GM19395 (cell line): ENCODE results near the gene COPA.

Experiments used
- ATAC-seq: cut with Tn5 transposase; IDR thresholded peaks from one replicate; pipeline ENCODE4 v1.9.1; 2021; ENCODE audit warnings: mild to moderate bottlenecking, moderate library complexity; ENCODE audit not compliant: unreplicated experiment

Gene COPA

GRCh38 chr1:160277987-160278386 is 65.1 kb downstream of the COPA start:
- ATAC-seq, result no peak

DNA sequence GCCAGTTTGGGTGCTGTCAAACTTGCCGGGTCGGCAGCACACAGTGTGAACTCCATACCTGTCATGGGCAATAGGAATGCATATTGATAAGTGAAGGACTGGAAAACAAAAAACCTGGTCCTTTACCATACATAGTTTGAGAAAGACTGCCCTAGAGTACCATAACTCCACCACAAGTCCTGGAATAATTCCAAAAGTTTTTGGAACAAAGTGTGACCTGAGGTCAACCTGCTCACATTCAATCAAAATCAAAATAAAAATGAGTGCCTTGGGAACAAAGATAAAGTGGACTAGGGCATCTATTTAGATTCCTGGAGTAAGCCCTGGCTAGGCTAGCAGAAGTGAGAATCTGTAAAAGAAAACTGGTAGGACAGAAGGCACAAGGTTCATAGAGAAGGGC is 65.7 kb downstream of the COPA start:
- no peak for ATAC-seq

- ATAC-seq, result no peak
Observed at GRCh38 chr1:160271025-160271424, 72.0 kb downstream of the COPA start.

- ATAC-seq, result no peak
Observed at GRCh38 chr1:160267284-160267991, 75.6 kb downstream of the COPA start.

DNA sequence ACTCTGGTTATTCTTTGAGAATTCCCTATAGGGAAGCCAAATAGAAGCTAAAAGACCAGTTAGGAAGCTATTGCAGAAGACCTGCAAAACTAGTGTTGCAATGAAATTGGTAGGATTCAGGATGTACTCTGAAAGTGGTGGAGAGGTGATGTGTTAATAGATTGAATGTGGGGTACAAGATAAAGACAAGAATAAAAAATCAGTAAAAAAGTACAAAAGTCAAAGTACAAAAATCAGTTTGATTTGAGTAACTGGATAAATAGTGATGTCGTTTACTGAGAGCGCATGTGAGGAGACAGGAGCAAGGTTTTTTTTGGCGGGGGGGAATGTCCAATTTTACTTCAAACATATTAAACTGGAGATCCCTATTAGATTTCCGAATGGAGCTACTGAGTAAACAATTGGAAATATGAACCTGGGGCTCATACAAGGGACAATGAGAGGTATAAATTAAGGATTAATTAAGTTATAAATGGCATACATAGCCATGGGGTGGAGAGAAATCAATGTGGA is 78.2 kb downstream of the COPA start:
- no peak for ATAC-seq

DNA sequence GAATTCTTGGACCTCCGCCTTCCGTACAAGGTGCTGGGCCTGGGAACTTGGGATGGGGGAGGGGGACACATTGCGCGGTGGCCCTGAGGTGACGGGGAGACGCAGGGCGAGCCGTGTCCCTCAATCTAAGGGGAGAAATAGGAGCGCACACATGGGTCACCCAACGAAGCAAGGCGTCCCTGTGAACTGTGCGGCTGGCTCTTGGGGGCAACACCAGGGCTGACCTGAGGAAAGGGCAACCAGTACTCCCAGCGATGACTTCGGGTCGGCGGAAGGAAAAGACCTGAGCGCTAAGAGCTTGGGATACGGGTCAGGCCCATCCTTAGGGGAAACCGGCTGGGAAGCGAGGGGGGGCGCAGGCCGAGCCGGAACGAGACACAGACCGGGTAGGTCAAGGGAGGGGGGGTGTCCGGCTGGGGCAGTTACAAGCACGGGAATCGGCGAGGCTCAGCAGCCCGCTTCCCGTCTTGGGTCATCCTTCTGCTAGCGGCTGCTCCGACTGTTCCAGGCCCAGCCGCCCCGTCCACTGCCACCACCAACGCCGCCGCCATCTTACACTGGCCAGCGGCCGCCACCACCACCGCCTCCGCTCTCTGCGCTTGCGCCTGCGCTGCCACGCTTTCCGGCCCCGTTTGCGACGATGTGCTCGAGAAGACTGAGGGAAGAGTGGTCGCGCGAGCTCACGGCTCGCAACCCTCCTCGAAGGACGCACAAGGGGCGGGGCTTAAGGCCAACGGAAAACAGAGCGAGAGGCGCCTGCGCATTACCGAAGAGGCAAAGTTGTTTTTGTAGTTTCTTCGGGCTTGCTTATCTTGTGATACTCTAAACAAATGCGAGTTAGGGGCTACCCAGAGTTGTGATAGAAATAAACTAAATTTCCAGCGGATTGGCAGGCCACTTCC is 80.9 kb downstream of the COPA start, which contains the start of gene DCAF8:
Gene DCAF8, minus strand, starts transcription at position 657 of the 902 bp plus-strand sequence. CDS start 18,541 bp downstream, outside the sequence.
- ATAC-seq, result peak; percentile 83

DNA sequence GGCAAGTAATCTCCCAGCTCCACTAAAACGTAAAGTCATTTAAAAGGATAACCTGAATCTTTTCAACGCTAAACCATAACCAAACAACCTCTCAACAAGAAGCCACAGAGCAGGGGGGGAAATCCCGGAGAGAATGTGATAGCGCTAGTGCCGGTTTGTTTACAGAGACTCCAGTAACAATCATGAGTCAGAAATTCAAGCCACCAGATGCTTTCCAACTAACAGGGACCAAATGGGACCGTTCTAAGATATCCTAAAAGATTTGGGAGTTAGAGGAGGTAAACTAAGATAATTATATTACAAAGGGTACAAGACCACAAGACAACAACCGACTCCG is 81.5 kb downstream of the COPA start:
- ATAC-seq, result peak; percentile 49

- ATAC-seq, result no peak
Observed at GRCh38 chr1:160260406-160261382, 82.4 kb downstream of the COPA start.

DNA sequence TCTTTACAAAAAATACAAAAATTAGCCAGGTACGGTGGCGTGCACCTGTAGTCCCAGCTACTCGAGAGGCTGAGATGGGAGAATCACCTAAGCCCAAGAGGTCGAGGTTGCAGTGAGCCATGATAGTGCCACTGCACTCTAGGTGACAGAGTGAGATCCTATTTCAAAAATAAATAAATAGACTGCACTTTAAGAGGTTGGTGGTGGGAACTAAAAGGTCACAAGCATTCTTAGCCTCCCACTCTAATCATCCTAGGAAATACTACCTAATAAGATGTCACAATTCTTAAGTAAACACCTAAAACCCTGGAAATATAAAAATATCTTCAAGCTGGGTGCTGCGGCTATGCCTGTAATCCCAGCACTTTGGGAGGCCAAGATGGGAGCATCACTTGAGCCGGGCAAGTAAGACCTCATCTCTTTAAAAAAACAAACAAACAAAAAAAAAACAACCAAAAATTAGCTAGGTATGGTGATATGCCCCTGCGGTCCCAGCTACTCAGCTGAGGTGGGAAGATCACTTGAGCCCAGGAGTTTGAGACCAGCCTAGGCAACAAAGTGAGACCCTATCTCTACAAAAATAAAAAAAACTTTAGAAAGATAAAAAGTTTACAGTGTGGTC is 84.8 kb downstream of the COPA start:
- no peak for ATAC-seq

- no peak for ATAC-seq
Observed at GRCh38 chr1:160257411-160258015, 85.5 kb downstream of the COPA start.

DNA sequence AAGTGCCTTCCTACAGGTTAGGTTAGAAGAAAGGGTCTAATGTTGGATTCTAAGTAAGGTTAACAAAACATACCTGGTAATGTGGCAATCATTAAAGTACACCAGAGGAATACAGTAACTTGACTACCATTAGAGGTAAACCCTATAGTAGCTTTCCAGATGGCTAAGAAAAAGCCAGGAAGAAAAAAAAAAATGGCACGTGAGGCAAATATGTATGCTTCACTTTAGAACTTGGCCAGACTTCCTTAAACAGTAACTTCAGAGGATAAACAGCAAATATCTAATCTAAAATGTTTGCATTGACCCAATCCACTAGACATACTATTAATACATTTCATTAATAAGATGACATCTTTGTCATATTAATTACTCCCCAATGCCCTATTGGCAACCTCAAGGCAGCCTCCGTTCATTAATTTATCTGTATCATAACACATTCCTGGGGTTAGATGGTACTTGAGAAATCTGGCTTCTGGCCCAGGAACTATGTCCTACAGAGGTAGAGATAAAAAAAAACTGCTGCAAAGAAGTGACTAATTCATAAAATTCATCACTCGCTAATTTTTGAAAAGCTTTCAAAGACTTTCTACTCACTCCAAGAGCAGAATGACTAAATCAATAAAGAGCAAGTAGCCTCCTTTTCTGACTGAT is 86.5 kb downstream of the COPA start:
- no peak for ATAC-seq

DNA sequence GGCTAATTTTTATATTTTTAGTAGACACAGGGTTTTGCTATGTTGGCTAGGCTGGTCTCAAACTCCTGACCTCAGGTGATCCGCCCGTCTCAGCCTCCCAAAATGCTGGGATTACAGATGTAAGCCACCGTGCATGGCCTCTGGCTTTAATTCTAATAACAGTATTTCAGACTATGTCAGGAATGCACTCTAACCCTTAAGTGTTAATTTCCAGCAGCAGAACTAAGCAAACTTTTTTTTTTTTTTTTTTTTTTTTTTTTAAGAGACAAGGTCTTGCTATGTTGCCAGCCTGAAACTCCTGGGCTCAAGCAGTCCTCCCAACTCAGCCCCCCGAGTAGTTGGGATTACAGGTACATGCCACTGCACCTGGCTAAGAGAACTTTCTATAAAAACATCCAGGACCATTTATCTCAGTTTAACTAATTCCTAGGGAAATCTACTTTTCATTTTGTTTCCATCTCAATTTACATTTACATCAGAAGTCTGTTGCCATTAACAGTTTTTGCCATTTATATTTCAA is 87.2 kb downstream of the COPA start:
- ATAC-seq, result no peak

GRCh38 chr1:160251687-160252526 is 91.1 kb downstream of the COPA start:
- ATAC-seq, result peak; percentile 75

- ATAC-seq, result no peak
Observed at GRCh38 chr1:160251011-160251410, 92.0 kb downstream of the COPA start.

- ATAC-seq, result no peak
Observed at GRCh38 chr1:160247053-160247452, 96.0 kb downstream of the COPA start.

- ATAC-seq, result no peak
Observed at GRCh38 chr1:160245434-160245833, 97.6 kb downstream of the COPA start.

- no peak for ATAC-seq
Observed at GRCh38 chr1:160244209-160244608, 98.8 kb downstream of the COPA start.

DNA sequence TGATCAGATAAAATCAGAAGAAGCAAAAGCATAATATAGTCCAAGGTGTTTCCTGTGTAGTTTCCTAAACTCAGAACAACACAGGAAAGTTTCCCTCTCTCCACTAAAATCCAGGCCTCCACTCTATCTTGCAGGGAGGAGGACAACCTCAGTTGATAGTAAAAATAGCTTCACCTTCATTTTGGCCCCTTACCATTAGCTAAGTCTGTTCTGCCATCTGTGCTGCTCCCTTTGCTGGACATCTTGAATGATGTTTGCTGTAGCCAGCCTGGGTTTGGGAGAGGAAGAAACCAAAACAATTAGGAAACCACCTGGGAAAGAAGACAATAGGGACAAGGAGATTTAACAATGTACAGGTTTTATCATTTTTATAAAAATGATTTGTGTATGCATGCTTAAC is 99.3 kb downstream of the COPA start:
- ATAC-seq, result no peak
